NCI-H69 (cell line): ENCODE data around the gene AP1S3.
"Not testable (repeated sequence)": the region's sequence is repeated elsewhere in the genome, so short reads cannot be mapped to it uniquely, and the experiment has no call there.

ENCODE experiments used
- DNase-seq: peaks from one replicate; lab custom pipeline; 2025; lab: John Stamatoyannopoulos, UW

Gene AP1S3

DNA sequence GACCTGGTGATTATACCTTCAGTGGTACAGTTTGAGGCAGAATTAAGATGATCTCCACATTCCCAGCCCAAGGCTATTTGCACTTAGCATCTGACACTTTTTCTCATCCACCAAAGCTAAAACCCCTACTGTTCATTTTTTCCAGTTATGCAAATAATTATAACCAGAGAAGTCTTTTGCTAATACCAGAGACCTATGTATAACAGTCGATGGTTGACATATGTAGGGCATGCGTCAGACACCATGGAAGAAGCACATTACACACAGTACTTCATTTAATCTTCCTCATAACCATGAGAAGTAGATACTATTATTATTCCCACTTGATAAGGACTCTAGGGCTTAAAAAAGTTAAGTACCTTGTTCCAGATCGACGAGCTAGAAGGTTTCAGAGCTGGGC lies 36.5 kb downstream of the AP1S3 start:
- no peak for DNase-seq

DNA sequence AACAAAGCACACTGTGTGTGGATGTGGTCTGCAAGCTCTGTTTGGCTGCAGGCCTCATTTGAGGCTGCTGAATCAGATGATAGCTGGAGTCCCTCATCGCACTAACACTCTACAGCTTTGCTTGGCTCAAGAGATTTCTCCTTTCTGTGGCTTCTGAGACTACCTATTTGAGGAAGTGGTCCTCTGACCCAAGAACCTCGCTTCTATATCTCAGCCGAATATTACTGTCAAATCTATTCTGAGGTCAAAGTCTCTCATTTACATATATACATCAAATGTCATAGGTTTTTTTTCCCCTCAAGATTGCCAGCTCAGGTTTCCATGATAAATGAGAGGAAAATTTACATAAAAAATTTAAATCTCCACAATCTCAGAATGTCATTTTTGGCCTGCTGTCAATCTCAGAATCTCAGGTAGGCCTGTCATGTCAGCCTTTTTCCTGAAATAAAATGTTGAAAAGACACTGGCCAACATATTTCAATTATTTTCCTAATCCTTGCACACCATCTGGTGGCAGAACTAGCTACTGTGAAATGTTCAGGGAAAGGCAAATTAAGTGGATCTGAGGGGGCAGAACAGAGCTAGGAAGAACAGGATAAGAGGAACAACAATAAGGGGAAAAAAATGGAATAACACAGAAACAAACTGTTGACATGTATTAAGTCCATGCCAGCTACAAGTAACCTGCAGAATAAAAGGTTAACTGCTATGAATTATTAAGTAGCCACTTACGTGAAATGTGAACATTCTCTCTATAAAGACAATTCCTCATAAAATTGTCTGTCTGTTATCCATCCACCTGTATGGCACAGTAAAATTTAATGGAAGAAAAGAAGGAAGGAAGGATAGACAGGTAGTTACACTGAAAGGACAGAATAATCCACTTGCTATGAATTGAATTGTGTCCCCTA lies 39.3 kb downstream of the AP1S3 start:
- peak; percentile 48 for DNase-seq

DNA sequence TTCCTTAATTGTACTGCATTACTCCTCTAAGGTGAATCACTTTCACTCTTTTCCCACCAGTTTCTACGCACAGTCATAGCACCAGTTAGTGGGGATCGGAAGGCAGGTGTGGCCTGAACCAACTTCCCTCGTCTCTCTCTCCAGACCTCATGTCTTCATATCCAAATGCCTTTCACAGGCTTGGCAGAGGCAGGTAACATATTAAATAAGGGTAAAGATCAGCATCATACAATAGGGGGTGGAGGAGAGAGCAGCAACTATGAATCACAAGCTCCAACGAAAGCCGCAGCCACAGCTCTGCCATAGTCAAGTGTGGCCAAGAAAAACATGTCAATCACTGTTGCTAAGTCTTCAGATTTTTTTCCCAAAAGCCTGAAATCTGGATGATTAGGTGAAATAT lies 40.3 kb downstream of the AP1S3 start:
- DNase-seq = no peak

DNA sequence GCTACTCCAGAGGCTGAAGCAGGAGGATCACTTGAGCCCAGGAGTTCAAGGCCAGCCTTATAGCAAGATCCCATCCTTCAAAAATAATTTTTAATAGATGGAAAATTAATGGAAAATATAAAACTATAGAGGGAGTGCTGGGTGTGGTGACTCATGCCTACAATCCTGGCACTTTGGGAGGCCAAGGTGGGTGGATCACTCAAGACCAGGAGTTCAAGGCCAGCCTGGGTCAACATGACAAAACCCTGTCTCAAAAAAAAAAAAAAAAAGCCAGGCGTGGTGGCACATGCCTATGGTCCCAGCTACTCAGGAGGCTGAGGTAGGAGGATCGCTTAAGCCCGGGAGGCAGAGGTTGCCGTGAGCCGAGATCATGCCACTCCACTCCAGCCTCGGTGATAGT lies 48.0 kb downstream of the AP1S3 start:
- no peak for DNase-seq

DNA sequence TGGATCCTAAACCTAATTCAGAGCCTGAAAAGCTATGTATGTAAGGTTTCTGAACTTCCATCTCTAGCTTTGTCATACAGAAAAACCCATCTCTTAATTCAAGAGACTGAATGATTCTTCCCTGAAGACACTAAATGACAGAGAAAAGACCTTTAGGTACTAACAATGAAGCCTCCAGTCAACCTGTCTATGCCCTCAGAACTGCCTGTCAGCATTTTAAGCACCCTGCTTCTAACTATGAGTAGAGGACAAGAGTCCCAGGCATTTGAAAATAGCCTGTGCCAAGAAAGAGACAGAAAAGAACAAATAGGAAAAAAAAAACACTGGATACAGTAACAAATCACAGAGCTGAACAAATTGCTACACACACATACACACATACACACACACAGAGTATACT lies 48.6 kb downstream of the AP1S3 start:
- no peak for DNase-seq

DNA sequence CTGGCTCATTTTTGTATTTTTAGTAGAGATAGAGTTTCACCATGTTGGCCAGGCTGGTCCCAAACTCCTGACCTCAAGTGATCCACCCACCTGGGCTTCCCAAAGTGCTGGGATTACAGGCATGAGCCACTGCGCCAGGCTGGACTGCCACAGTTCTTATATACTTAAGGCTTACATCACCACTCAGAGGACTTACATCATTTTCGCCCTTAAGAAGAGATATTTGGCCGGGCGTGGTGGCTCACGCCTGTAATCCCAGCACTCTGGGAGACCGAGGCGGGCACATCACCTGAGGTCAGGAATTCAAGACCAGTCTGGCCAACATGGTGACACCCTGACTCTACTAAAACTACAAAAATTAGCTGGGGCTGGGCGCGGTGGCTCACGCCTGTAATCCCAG lies 49.3 kb downstream of the AP1S3 start:
- DNase-seq = not testable (repeated sequence)

DNA sequence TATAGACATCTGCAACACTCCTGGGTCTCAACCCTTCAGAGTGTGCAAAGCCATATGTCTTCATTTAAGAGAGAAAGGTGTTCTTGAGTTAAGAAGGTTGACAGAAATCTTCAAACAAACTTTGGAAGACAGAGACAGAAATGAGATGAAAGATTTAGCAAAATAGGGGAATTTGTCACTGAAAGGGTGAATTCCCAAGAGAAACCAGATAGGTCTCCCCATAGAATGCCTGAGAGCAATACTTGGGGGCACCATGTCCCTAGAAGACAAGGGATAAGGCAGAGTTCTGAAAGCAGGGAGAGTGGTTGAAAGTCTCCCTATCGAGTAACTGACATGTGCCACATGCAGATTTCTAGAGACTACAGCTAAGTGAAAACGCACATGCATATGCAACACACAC lies 50.0 kb downstream of the AP1S3 start:
- DNase-seq = no peak

DNA sequence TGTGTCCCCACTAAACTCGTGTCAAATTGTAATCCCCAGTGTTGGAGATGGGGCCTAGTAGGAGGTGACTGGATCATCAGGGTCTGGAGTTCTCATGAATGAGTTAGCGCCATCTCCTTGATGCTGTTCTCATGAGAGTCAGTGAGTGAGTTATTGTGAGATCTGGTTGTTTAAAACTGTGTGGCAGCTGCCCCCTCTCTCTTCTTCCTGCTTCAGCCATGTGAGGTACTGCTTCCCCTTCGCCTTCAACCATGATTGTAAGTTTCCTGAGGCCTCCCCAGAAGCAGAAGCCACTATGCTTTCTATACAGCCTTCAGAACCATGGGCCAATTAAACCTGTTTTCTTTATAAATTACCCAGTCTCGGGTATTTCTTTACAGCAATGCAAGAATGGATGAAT lies 50.4 kb downstream of the AP1S3 start:
- DNase-seq = no peak

DNA sequence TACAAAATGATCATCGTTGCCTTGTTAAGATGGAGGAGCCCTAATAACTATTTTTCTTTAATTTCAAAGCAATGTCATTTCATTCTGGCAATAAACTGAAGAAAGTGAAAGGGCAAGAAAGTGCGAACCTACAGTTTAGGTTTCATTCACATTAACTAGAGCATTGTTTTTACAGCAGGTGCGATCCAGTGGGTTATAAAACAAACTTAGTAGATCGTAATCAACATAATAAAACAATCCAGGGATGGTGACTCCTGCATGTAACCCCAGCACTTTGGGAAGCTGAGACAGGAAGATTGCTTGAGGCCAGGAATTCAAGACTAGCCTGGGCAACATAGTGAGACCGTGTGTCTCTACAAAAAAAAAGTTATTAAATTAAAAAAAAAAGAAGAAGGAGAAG lies 51.1 kb downstream of the AP1S3 start:
- no peak for DNase-seq

DNA sequence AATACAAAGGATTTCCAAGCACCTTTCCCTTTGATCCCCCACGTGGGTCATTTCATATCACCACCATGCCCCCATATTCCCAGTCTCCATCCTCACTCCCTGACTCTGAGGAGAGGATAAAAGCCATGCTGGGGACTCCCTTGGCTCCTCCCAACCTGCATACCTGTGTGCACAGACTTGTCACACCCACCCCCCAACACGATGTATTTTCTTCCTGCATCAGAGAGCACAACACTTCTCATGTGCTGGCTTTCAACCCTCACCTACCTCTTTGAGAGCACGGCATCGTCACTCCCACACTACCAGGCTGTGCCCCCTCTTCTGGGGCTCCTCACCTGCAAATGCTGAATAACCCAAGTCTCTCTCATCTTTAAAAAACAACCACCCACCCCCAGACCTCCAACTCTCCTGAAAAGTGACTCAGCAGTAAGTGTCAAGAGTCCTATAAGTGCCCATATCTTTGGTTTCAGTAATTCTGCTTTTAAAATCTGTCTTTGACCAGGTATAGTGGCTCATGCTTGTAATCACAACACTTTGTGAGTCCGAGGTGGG lies 53.1 kb downstream of the AP1S3 start:
- DNase-seq = no peak

DNA sequence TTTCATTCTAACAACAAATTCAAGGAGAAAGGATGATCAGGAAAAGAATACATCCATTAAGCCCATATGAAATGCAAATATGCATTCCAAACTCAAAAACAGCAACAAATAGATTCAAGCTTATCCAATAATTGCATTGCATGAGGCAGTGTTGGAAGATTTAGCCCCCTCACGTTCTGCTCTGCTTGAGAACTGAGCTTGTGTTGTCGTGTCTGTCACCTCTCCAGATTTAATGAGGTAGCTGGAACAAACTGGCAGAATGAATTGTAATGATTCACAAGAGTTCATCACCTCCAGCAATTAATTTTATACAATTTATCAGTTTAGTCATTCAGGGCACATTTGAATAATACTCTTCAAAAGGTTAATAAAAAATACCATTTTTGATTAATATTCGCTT lies 54.8 kb downstream of the AP1S3 start:
- DNase-seq = no peak

DNA sequence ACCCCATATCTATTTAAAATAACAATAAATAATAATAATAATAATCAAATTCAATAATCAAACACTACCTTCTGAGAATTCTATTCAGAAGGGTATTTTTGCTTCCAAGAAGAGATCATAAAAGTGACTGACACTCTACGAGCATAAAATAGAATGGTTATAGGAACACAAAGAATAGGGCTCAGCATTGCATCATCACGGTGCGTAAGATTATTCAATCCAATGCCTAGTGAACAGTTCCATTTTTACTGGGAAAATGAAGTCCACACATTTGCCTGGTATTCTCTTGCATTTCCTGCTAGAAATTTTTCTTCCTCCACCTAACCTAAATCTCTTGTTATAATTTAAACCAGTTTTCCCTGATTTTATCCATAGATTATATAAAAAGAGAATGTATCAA lies 55.8 kb downstream of the AP1S3 start:
- no peak for DNase-seq

DNA sequence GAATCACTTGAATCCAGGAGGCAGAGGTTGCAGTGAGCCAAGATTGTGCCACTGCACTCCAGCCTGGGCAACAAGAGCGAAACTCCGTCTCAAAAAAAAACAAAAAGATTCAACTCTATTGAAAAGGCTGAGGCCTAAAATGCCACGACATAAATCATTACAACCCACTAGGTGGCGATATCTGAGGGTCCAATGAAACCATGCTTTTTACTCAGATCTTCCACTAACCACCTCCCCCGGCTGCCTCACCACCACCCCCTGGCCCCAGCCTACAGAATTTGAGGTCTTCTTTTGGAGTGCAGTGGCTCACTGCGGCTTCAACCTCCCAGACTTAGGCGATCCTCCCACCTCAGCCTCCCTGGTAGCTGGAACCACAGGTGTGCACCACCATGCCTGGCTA lies 57.5 kb downstream of the AP1S3 start:
- peak; percentile 45 for DNase-seq

DNA sequence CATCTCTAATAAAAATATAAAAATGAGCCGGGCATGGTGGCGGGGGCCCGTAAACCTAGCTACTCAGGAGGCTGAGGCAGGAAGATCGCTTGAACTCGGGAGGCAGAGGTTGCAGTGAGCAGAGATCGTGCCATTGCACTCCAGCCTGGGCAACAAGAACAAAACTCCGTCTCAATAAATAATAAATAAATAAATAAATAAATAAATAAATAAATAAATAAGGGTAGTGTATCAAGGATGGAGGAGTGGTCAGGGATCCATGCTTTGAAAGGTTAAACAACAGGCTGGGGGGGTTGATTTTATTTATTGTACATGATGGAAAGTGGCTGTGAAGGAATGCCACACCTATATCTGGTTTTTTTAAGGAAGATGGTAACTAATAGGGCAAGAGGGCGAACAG lies 63.2 kb downstream of the AP1S3 start:
- DNase-seq = no peak

DNA sequence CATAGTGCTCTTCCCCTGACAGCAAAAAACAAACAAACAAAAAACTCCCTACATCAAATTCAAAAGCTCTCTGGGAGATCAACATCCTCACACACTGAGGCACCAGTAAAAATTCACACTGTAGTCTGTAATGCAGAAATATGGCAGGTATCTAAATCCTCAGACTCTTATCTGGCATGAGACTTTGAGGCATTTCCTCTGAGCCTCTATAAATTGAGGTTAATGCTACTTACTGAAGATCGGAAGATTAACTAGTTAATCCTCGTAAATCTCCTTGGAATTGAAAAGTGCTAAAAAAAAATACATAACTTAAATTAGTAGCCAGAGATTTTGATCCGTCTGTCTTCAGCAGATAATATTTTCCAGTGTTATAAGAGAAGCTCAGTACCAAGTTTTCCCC lies 65.0 kb downstream of the AP1S3 start:
- no peak for DNase-seq

DNA sequence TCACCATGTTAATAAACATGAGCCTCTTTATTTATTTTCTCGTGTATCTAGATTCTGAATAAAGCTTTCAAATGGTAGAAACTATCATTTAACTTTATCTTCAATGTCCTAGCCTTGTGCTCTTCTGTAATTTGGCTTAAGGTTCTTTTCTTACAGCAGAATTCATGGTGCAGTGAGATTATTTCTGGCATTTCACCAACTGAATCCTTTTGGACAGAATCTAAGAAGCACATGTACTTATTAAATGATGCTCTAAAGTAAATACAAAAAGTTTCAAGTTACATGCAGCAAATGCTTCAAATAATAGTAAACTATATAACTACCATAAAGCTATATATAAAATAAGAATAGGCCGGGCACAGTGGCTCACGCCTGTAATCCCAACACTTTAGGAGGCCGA lies 65.9 kb downstream of the AP1S3 start:
- DNase-seq = no peak

DNA sequence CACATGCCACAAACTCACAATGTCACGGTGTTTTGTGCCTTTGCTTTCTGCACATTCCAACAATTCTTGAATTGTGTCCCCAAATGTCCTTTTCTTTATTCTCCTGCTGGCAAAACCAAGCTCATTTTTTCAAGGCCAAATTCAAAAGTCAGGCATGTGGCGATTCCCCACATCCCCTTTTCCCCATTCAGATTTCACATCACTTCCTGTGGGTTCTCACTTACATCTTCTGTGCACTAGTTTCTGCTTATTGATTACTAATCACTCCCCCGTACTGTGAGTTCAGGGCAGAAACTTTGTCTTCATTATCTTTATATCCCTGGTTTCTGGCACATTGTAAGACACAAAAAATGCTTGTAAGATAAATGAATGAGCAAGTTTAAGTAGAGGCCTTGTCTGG lies 69.2 kb downstream of the AP1S3 start:
- no peak for DNase-seq

DNA sequence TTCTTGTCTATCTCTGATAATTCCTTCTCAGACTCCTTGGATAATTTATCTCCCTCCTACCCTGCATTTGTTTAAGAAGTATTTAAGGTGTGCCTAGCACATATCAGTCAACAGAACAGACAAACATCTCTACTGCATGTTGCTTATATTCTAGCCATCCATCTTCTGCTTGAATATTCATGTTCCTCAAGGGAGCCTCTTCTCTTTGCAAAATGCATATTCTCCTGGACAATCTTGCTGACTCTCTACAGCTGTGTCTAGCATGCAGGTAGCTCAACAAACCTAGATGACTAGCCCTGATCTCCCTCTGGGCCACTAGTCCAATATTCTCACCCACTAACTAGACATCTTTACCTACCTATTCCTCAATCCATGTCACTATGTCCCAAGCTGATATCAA lies 70.0 kb downstream of the AP1S3 start:
- no peak for DNase-seq

DNA sequence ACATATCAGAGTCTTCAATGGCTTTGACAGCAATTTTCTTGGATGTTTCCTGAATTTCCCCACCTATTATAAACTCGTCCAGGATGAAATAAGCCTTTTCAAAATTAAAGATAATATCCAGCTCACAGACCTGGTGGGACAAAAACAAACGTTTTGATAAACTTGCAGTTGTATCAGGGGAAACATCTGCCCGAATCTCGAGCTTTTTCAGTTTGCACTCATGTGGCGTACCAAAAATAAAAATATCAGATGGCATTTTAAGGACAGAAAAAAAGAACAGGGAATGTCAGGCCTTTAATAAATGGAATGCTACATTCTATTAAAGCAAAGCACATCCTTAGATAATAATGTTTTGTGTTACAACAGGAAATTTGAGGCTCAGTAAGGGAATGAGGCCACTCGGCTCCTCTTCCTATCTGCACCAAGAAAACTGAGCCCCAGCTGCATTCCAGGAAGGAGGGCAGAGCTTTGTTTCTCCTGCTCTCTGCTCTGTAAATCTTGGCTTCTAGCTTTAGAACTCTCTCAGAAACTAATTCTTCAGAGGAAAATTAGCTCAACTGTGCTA lies 72.1 kb downstream of the AP1S3 start:
- DNase-seq = no peak

DNA sequence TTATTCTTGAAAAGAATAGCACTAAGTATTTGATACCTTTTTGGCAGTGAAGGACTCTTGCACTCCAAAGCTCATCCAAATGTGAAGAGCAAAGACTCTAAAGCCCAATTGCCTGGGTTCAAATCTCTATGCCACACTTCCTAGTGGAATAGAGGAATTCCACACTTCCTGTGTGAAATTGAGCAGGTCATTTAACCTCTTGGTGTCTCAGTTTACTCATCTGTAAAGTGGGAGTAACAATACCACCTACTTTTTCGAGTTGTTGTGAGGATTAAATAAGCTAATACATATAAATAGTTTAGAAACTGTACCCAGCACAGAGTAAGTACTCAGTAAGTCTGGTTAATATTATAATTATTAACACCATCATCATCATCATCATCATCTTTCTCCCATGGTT lies 72.6 kb downstream of the AP1S3 start:
- DNase-seq = no peak

DNA sequence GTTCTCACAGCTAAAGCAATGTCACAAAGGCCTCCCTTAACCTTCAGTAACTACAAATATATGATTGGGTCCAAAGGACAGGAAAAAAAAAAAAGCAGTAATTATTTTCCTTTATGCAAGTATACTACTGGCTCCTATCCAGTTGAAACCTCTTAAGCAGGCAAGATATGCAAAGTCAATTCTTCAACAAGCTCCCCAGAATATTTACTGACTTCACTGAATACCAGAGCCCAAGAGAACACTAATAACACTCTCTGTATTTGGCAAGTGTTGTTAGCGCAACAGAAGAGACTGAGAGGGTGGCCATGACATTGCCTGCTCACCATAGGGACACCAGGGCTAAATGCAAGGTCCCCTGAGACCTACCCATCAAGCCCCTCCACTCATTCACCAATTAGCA lies 74.5 kb downstream of the AP1S3 start:
- no peak for DNase-seq

DNA sequence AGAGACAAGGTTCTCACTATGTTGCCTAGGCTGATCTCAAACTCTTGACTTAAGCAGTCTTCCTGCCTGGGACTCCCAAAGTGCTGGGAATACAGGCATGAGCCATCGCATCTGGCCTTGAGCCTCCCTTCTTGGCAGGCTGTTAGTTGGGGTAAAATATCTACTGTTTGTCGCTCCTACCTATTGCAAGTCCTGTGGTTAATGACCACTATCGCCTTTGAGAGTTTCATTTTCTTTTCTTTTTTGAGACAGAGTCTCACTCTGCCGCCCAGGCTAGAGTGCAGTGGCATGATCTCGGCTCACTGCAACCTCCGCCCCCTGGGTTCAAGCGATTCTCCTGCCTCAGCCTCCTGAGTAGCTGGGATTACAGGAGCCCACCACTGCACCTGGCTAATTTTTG lies 75.6 kb downstream of the AP1S3 start:
- not testable (repeated sequence) for DNase-seq

DNA sequence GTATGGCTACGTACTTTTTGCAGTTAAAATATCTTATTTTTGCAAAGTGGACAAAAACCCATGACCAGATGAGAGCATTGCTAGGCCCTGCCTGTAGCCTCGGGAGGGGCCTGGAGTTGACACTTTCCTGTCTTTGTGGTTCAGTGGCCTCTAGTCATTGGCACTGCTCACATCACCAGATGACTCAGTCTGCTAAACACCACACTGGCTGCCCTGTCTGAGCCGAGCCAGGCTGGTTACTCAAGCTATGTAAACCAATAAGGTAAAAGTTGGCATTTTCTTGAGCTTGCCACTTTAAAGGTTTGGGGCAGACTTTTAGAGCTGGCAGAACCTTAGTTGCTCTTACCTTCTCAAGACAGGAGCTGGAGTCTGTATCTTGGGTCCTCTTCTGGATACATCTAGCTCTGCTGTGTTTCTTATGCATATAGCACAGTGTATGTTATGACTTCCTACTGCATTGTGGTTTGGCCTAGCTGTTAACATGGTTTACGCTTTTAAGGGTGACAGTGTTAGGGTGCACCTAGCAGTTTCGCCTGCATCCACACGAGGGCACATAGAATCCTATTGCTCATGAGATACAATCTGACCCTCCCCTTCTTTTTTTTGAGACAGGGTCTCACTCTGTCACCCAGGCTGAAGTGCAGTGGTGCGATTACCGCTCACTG lies 76.4 kb downstream of the AP1S3 start:
- no peak for DNase-seq
